ENCODE measurements around the gene RAB1B. TPM values are rescaled to one million over a fixed set of nuclear protein-coding genes. Genes with fewer than 3 reads are reported as not detected.

RAB1B gene
- total RNA-seq, 1 donor from 2014 or later = 102 TPM

DNA sequence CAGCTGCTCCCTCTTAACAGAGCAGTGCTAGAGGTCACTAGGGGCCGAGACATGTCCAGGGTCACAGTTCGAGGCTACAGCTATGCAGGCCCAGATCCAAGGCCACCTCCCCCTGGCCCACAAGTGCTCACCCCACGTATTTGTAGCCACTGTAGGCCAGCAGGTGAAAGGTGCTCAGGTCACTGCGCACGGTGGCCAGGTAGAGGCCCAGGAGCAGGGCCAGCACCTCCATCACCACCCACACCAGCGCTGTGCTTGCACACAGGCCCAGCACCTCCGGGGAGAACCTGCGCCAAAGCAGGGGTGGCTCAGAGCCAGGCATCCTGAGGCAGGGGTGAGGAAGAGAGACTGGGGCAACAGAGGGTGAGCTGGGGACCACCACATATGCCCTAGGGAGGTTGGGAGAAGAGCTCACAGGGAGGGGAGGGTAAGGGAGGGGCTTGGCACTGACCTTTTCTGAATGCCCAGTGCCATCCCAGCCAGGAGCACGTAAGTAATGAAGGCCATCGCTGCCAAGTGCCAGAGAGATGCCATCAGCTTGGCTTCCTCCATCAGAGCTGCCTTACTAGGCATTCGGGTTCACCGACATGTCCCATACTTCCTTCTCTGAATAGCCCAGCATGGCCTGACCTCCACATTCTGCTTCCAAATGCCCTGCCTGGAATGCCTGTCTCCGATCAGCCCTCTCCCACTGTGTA lies 17.0 kb downstream of the RAB1B start:
- no peaks in the 10 kb centered on the region for H3K36me3 Mint-ChIP-seq (ENCODE audit: insufficient read depth)
- no peak overlapping the region for H3K27ac Mint-ChIP-seq
- peaks cover 22% of the 10 kb centered on the region for H3K4me1 Mint-ChIP-seq (ENCODE audit: low read depth)
- H3K27me3 Mint-ChIP-seq = peaks cover 4% of the 10 kb centered on the region
- H3K4me3 Mint-ChIP-seq (ENCODE audit: low read depth) = no peak overlapping the region
- DNase-seq (ENCODE audit: low spot score, unreplicated experiment) = no peak
- no peaks in the 10 kb centered on the region for H3K9me3 Mint-ChIP-seq (ENCODE audit: low read depth)
- TF ChIP-seq, protein P1, sequence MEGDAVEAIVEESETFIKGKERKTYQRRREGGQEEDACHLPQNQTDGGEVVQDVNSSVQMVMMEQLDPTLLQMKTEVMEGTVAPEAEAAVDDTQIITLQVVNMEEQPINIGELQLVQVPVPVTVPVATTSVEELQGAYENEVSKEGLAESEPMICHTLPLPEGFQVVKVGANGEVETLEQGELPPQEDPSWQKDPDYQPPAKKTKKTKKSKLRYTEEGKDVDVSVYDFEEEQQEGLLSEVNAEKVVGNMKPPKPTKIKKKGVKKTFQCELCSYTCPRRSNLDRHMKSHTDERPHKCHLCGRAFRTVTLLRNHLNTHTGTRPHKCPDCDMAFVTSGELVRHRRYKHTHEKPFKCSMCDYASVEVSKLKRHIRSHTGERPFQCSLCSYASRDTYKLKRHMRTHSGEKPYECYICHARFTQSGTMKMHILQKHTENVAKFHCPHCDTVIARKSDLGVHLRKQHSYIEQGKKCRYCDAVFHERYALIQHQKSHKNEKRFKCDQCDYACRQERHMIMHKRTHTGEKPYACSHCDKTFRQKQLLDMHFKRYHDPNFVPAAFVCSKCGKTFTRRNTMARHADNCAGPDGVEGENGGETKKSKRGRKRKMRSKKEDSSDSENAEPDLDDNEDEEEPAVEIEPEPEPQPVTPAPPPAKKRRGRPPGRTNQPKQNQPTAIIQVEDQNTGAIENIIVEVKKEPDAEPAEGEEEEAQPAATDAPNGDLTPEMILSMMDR (IDR thresholded peaks at IDR 0.05; ENCODE audit: unreplicated experiment) = no peak

- H3K27me3 Mint-ChIP-seq = peaks cover 8% of the 10 kb centered on the region
- no peaks in the 10 kb centered on the region for H3K36me3 Mint-ChIP-seq (ENCODE audit: insufficient read depth)
- DNase-seq (ENCODE audit: low spot score, unreplicated experiment) = no peak
- H3K9me3 Mint-ChIP-seq (ENCODE audit: low read depth) = no peaks in the 10 kb centered on the region
- TF ChIP-seq, protein P1 (IDR thresholded peaks at IDR 0.05; ENCODE audit: unreplicated experiment) = no peak
- peak overlapping the region; percentile 40 for H3K4me3 Mint-ChIP-seq (ENCODE audit: low read depth)
- H3K27ac Mint-ChIP-seq = no peak overlapping the region
- peaks cover 20% of the 10 kb centered on the region for H3K4me1 Mint-ChIP-seq (ENCODE audit: low read depth)
Measured at GRCh38 chr11:66286699-66287098, 18.3 kb downstream of the RAB1B start.

- TF ChIP-seq, protein P1 (IDR thresholded peaks at IDR 0.05; ENCODE audit: unreplicated experiment) = no peak
- H3K27me3 Mint-ChIP-seq = peaks cover 9% of the 10 kb centered on the region
- H3K27ac Mint-ChIP-seq = no peak overlapping the region
- peak overlapping the region; percentile 58 for H3K4me3 Mint-ChIP-seq (ENCODE audit: low read depth)
- DNase-seq (ENCODE audit: low spot score, unreplicated experiment) = no peak
- no peaks in the 10 kb centered on the region for H3K36me3 Mint-ChIP-seq (ENCODE audit: insufficient read depth)
- H3K4me1 Mint-ChIP-seq (ENCODE audit: low read depth) = peaks cover 20% of the 10 kb centered on the region
- H3K9me3 Mint-ChIP-seq (ENCODE audit: low read depth) = no peaks in the 10 kb centered on the region
Measured at GRCh38 chr11:66287211-66287888, 18.9 kb downstream of the RAB1B start.

GRCh38 chr11:66287889-66288670 lies 19.6 kb downstream of the RAB1B start:
- Mint-ChIP-seq H3K4me3 (ENCODE audit: low read depth) (peak overlapping the region; percentile 86), H3K27ac (peak overlapping the region; percentile 87), H3K27me3 (peaks cover 15% of the 10 kb centered on the region), H3K9me3 (ENCODE audit: low read depth) (no peaks in the 10 kb centered on the region), H3K36me3 (ENCODE audit: insufficient read depth) (no peaks in the 10 kb centered on the region), H3K4me1 (ENCODE audit: low read depth) (peaks cover 20% of the 10 kb centered on the region)
- DNase-seq (ENCODE audit: low spot score, unreplicated experiment) = no peak
- TF ChIP-seq, protein P1 (IDR thresholded peaks at IDR 0.05; ENCODE audit: unreplicated experiment) = no peak

All from progenitor cell of endocrine pancreas (in vitro differentiated cells).